Spinal cord (tissue), 10 donors: ENCODE results near the gene PHKA1. TPM values are rescaled to one million over a fixed set of nuclear protein-coding genes. Genes with fewer than 3 reads are reported as not detected.
"Not testable (repeated sequence)": the region's sequence is repeated elsewhere in the genome, so short reads cannot be mapped to it uniquely, and the experiment has no call there.

Experiments used
- DNase-seq, 6 donors: peaks; one replicate each; pipeline versions ENCODE4 v3.0.0 to v3.0.0-alpha.2; 2013 to 2015; ENCODE audit warnings: low spot score in 6 of 6, low read depth in 4 of 6
- H3K27ac ChIP-seq: one replicate; pipeline ENCODE4 v1.5.1; 2013; ENCODE audit warnings: low read depth, low read length, control low read depth
- H3K27me3 ChIP-seq: one replicate; pipeline ENCODE4 v1.6.1; 2013; ENCODE audit warnings: low read length; ENCODE audit not compliant: control insufficient read depth, insufficient read depth
- H3K36me3 ChIP-seq: one replicate; pipeline ENCODE4 v1.6.1; 2013; ENCODE audit warnings: low read length; ENCODE audit not compliant: control insufficient read depth, insufficient read depth
- H3K4me1 ChIP-seq: one replicate; pipeline ENCODE4 v1.6.1; 2013; ENCODE audit warnings: low read length; ENCODE audit not compliant: control insufficient read depth, insufficient read depth
- H3K4me3 ChIP-seq: one replicate; pipeline ENCODE4 v1.5.1; 2013; ENCODE audit warnings: low read depth, low read length, control low read depth
- H3K9me3 ChIP-seq: one replicate; pipeline ENCODE4 v1.6.1; 2013; ENCODE audit warnings: low read length; ENCODE audit not compliant: control insufficient read depth, insufficient read depth
- WGBS: methylation state at CpG from one replicate; pipeline ENCODE4 v1.1.5; 2013; ENCODE audit warnings: missing lambda C conversion rate; ENCODE audit not compliant: insufficient coverage; 5-methylcytosine and 5-hydroxymethylcytosine counted together
- polyA plus RNA-seq, 2 donors: library from polyadenylated mRNA; unstranded; fragments of 120-200 nt; gene quantifications; one replicate each; pipeline ENCODE4 v1.2.1, GENCODE V29; 2013; ENCODE audit not compliant: insufficient read length in 2 of 2
- total RNA-seq, 2 donors: library from RNA; depleted of rRNA in 1 of 2; stranded (reverse); fragments of 120-200 nt in 1 of 2; fragments of >200 nt in 1 of 2; gene quantifications; one replicate each; pipeline versions ENCODE4 v1.2.3 to v1.2.4, GENCODE V29; 2013 to 2014
- donor health status: healthy.

Gene PHKA1
- total and polyA plus RNA-seq, 4 donors, result 6.1 to 9.3 (median 7.5) TPM

GRCh38 chrX:72676465-72676864 lies 37.6 kb downstream of the PHKA1 start:
- Histone ChIP-seq H3K27me3 (no peaks in the 10 kb centered on the region), H3K27ac (no peak overlapping the region), H3K4me1 (no peaks in the 10 kb centered on the region), H3K4me3 (no peak overlapping the region), H3K36me3 (no peaks in the 10 kb centered on the region), H3K9me3 (peaks cover 3% of the 10 kb centered on the region)
- no peak for DNase-seq
- no CpG with 5 or more reads among the region's 2 CpGs for WGBS

- H3K4me1 ChIP-seq, H3K9me3 ChIP-seq, H3K36me3 ChIP-seq, H3K27me3 ChIP-seq, DNase-seq, H3K27ac ChIP-seq, H3K4me3 ChIP-seq: not testable (repeated sequence)
- WGBS, result no CpG with 5 or more reads among the region's 1 CpG
Observed at GRCh38 chrX:72673951-72674350, 40.2 kb downstream of the PHKA1 start.

DNA sequence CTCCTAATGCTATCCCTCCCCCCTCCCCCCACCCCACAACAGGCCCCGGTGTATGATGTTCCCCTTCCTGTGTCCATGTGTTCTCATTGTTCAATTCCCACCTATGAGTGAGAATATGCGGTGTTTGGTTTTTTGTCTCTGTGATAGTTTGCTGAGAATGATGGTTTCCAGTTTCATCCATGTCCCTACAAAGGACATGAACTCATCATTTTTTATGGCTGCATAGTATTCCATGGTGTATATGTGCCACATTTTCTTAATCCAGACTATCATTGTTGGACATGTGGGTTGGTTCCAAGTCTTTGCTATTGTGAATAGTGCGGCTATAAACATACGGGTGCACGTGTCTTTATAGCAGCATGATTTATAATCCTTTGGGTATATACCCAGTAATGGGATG lies 44.6 kb downstream of the PHKA1 start:
- DNase-seq, H3K4me1 ChIP-seq, H3K27me3 ChIP-seq, H3K4me3 ChIP-seq, H3K9me3 ChIP-seq, H3K36me3 ChIP-seq, H3K27ac ChIP-seq: not testable (repeated sequence)
- WGBS, result no CpG with 5 or more reads among the region's 5 CpGs

DNA sequence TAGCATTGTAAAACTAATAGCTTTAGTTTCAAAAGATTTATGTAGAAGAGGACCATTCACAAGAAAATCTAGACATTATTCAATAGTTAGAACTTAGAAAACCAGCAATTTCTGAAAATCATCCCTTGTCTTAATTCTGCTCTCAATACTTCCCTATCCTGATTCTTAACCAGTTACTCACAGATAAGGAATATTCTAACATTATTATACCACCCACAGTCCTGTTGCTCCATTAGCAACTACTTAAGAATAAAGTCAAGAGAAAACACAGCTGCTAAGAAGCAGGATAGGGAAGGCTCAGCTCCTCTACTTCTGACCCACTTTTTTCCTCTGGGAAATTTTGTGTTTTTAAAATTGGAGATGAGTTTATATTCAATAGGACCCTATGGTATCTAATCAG lies 47.7 kb downstream of the PHKA1 start:
- H3K9me3 ChIP-seq, result no peaks in the 10 kb centered on the region
- H3K36me3 ChIP-seq, result no peaks in the 10 kb centered on the region
- H3K4me3 ChIP-seq, result no peak overlapping the region
- no peaks in the 10 kb centered on the region for H3K27me3 ChIP-seq
- no peaks in the 10 kb centered on the region for H3K4me1 ChIP-seq
- no peak overlapping the region for H3K27ac ChIP-seq
- DNase-seq, result no peak

GRCh38 chrX:72663737-72664136 lies 50.4 kb downstream of the PHKA1 start:
- Histone ChIP-seq H3K27ac (no peak overlapping the region), H3K4me1 (no peaks in the 10 kb centered on the region), H3K4me3 (no peak overlapping the region), H3K27me3 (no peaks in the 10 kb centered on the region), H3K9me3 (no peaks in the 10 kb centered on the region), H3K36me3 (no peaks in the 10 kb centered on the region)
- no peak for DNase-seq

GRCh38 chrX:72662020-72662747 lies 51.9 kb downstream of the PHKA1 start:
- H3K4me3 ChIP-seq, result no peak overlapping the region
- no peak for DNase-seq
- H3K27me3 ChIP-seq, result no peaks in the 10 kb centered on the region
- WGBS, result 58% methylated on average over 5 of the region's 5 CpGs
- H3K9me3 ChIP-seq, result no peaks in the 10 kb centered on the region
- H3K4me1 ChIP-seq, result no peaks in the 10 kb centered on the region
- H3K27ac ChIP-seq, result no peak overlapping the region
- no peaks in the 10 kb centered on the region for H3K36me3 ChIP-seq

DNA sequence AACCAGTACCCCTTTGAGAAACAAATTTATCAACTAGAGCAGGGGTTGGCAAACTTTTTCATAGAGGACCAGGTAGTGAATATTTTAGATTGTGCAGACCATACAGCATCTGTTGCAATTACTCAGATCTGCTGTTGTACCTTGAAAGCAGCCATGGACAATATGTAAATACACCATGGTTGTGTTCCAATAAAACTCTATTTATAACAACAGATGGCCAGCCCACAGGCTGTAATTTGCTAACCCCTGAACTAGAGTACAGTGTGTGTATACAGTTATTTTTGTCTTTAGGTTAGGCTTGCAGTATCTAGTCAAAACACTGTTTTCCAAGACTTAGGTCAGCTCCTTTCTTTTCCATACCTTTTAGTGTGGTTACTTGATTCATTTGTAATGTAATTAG lies 54.4 kb downstream of the PHKA1 start:
- Histone ChIP-seq H3K36me3 (no peaks in the 10 kb centered on the region), H3K4me1 (no peaks in the 10 kb centered on the region), H3K27me3 (no peaks in the 10 kb centered on the region), H3K4me3 (no peak overlapping the region), H3K27ac (no peak overlapping the region), H3K9me3 (no peaks in the 10 kb centered on the region)
- DNase-seq, result no peak

GRCh38 chrX:72652082-72652481 lies 62.0 kb downstream of the PHKA1 start:
- WGBS, result 40% methylated on average over 1 of the region's 1 CpG
- peak in 2 of 6 donors; percentile 9 to 60 for DNase-seq
- no peak overlapping the region for H3K27ac ChIP-seq
- no peak overlapping the region for H3K4me3 ChIP-seq
- no peaks in the 10 kb centered on the region for H3K9me3 ChIP-seq
- H3K36me3 ChIP-seq, result no peaks in the 10 kb centered on the region
- H3K4me1 ChIP-seq, result no peaks in the 10 kb centered on the region
- no peaks in the 10 kb centered on the region for H3K27me3 ChIP-seq

- peak in 2 of 6 donors; percentile 22 to 32 for DNase-seq
- WGBS, result no CpG with 5 or more reads among the region's 2 CpGs
Observed at GRCh38 chrX:72644946-72645345, 69.2 kb downstream of the PHKA1 start.

DNA sequence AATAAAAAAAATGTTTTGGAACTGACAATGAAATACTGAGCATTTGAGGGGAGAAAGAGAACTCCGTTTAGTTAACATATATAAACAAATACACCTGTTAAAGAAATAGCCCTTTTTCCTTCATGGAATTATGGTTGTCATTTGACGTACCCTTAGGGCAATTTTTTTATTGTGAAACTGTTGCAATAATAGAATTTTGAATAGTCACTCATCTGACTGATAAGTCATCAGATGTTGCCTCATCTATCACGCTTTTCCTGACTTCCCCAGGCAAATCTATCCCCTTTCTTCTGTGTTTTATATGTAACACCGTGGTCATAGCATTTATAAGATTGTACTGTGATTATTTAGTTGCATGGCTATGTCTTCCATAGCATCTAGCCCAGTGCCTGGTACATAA lies 72.5 kb downstream of the PHKA1 start:
- no peak overlapping the region for H3K4me3 ChIP-seq
- no peaks in the 10 kb centered on the region for H3K27me3 ChIP-seq
- H3K4me1 ChIP-seq, result no peaks in the 10 kb centered on the region
- WGBS, result no CpG with 5 or more reads among the region's 4 CpGs
- no peaks in the 10 kb centered on the region for H3K9me3 ChIP-seq
- no peak for DNase-seq
- H3K36me3 ChIP-seq, result no peaks in the 10 kb centered on the region
- H3K27ac ChIP-seq, result no peak overlapping the region

More at GRCh38 chrX:72644946-72645345, 69.2 kb downstream of the PHKA1 start:
- no peaks in the 10 kb centered on the region for H3K27me3 ChIP-seq
- no peak overlapping the region for H3K4me3 ChIP-seq
- no peaks in the 10 kb centered on the region for H3K4me1 ChIP-seq
- no peak overlapping the region for H3K27ac ChIP-seq
- H3K9me3 ChIP-seq, result no peaks in the 10 kb centered on the region
- no peaks in the 10 kb centered on the region for H3K36me3 ChIP-seq
